Neutrophil (primary cell): ENCODE measurements around the gene GPR33.

Experiments used
- H3K27ac ChIP-seq: fragments of 200-600 bp; sonication (generic); 2 replicates; pipeline ENCODE4 v1.5.1; 2016; ENCODE audit warnings: mild to moderate bottlenecking, moderate library complexity
- H3K27me3 ChIP-seq: fragments of 200-600 bp; sonication (generic); 2 replicates; pipeline ENCODE4 v1.6.0; 2016; ENCODE audit warnings: mild to moderate bottlenecking
- H3K36me3 ChIP-seq: fragments of 200-600 bp; sonication (generic); 2 replicates; pipeline ENCODE4 v1.5.1; 2017
- H3K4me1 ChIP-seq, 2 experiments: fragments of 200-600 bp in 1 of 2; sonication (generic) in 1 of 2; 1 replicate in 1 of 2; 2 replicates in 1 of 2; pipeline versions ENCODE4 v1.5.1 to v1.6.1; 2013 to 2016; ENCODE audit warnings: low read depth in 1 of 2, low read length in 1 of 2, mild to moderate bottlenecking in 1 of 2, moderate library complexity in 1 of 2; ENCODE audit not compliant: control insufficient read depth in 1 of 2, insufficient read depth in 1 of 2
- H3K4me3 ChIP-seq, 2 experiments: fragments of 200-600 bp in 1 of 2; sonication (generic) in 1 of 2; 1 replicate in 1 of 2; 2 replicates in 1 of 2; pipeline ENCODE4 v1.5.1; 2013 to 2016; ENCODE audit warnings: low read depth in 1 of 2, low read length in 1 of 2, mild to moderate bottlenecking in 1 of 2, moderate library complexity in 1 of 2
- H3K9me3 ChIP-seq: fragments of 200-600 bp; sonication (generic); 2 replicates; pipeline ENCODE4 v1.5.1; 2016
- CTCF ChIP-seq: fragments of 200-600 bp; sonication (generic); IDR thresholded peaks from 2 replicates; pipeline ENCODE4 v1.5.1; 2016; ENCODE audit warnings: antibody characterized with exemption

Gene GPR33

GRCh38 chr14:31487886-31488285 is at the start of gene GPR33:
Gene GPR33 (minus strand): TSS chr14:31488039. CDS start chr14:31483965, 4,074 bp downstream.
- TF ChIP-seq CTCF, result no peak
- no peak within 1 kb of the TSS for H3K4me3 ChIP-seq
- no peaks in the 10 kb centered on the region for H3K9me3 ChIP-seq
- no peaks in the 10 kb centered on the region for H3K4me1 ChIP-seq
- peak within 1 kb of the TSS; percentile 41 for H3K27ac ChIP-seq
- no peaks in the 10 kb centered on the region for H3K27me3 ChIP-seq
- no peaks in the 10 kb centered on the region for H3K36me3 ChIP-seq

GRCh38 chr14:31536201-31536960 is 48.5 kb upstream of the GPR33 start:
- H3K9me3 ChIP-seq, result no peaks in the 10 kb centered on the region
- no peaks in the 10 kb centered on the region for H3K36me3 ChIP-seq
- TF ChIP-seq CTCF, result no peak
- peaks cover 24% of the 10 kb centered on the region for H3K27me3 ChIP-seq
- H3K4me3 ChIP-seq, result no peak overlapping the region
- H3K4me1 ChIP-seq, result no peaks in the 10 kb centered on the region
- H3K27ac ChIP-seq, result no peak overlapping the region

GRCh38 chr14:31530136-31530535 is 42.3 kb upstream of the GPR33 start:
- TF ChIP-seq CTCF, result no peak
- H3K27me3 ChIP-seq, result no peaks in the 10 kb centered on the region

DNA sequence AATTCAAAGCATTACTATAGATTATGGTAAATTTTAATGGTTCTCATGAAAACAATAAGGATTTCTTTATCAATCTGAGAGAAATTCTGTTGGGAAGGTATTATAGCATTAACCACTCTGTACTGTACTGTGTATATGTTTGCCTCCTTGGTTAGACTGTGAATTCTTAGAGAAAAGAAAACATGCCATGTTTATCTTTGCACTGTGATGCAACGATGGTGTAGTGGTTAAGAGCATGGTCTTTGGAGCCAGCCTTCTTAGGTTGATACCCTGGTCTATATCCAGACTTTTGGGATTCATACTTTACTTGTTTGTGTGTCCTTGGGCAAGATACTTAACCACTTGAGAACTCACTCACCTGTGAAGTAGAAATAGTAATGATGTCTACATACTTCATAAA is 41.2 kb upstream of the GPR33 start:
- Histone ChIP-seq H3K9me3 (no peaks in the 10 kb centered on the region), H3K4me3 (no peak overlapping the region), H3K27me3 (no peaks in the 10 kb centered on the region), H3K27ac (no peak overlapping the region), H3K36me3 (no peaks in the 10 kb centered on the region), H3K4me1 (no peaks in the 10 kb centered on the region)
- no peak for TF ChIP-seq CTCF

More at GRCh38 chr14:31530136-31530535, 42.3 kb upstream of the GPR33 start:
- no peak overlapping the region for H3K27ac ChIP-seq
- H3K4me3 ChIP-seq, result no peak overlapping the region
- no peaks in the 10 kb centered on the region for H3K4me1 ChIP-seq
- H3K36me3 ChIP-seq, result no peaks in the 10 kb centered on the region
- H3K9me3 ChIP-seq, result no peaks in the 10 kb centered on the region

- H3K4me1 ChIP-seq, result no peaks in the 10 kb centered on the region
- H3K4me3 ChIP-seq, result no peak overlapping the region
- H3K27ac ChIP-seq, result no peak overlapping the region
- no peaks in the 10 kb centered on the region for H3K9me3 ChIP-seq
- no peaks in the 10 kb centered on the region for H3K36me3 ChIP-seq
- no peak for TF ChIP-seq CTCF
- H3K27me3 ChIP-seq, result no peaks in the 10 kb centered on the region
These were observed 39.7 kb upstream of the GPR33 start for GRCh38 chr14:31527546-31527945.
